GM13977 (cell line): ENCODE results near the gene DYNLL2.

Source experiments
- DNase-seq: peaks from one replicate; pipeline ENCODE4 v3.0.0; 2012; ENCODE audit warnings: low spot score
- in situ Hi-C: fragments of 300-500 bp; cut with MboI; formaldehyde crosslinking; loops from one replicate; pipeline ENCODE4 v1.12.0; 2022; ENCODE audit warnings: low sequenced_read_pairs, low pct_unique_long_range_greater_than_20kb, mixed read lengths, inconsistent platforms; ENCODE audit not compliant: unreplicated experiment
- TF ChIP-seq, protein P1 (sequence below): IDR thresholded peaks from 2 replicates; pipeline ENCODE4 v1.5.1; 2012; ENCODE audit warnings: mild to moderate bottlenecking, control low read depth; ENCODE audit not compliant: insufficient read depth; ENCODE audit errors: extremely low read depth, missing control alignments

Gene DYNLL2

DNA sequence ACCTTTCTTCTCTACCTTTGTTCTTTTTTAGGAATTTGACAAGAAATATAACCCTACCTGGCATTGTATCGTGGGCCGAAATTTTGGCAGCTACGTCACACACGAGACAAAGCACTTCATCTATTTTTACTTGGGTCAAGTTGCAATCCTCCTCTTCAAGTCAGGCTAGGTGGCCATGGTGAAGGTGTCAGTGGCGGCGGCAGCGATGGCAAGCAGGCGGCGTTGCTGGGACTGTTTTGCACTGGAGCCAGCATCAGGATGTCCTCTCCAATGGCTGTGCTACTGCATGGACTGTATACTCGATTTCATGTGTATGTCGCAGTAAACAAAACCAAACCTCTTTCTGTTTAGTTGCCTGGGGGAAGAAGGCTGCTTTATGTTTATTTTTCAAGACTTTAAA is 5.9 kb downstream of the DYNLL2 start:
- in situ Hi-C loops, result no loop called here
- no peak for DNase-seq
- TF ChIP-seq, protein P1, sequence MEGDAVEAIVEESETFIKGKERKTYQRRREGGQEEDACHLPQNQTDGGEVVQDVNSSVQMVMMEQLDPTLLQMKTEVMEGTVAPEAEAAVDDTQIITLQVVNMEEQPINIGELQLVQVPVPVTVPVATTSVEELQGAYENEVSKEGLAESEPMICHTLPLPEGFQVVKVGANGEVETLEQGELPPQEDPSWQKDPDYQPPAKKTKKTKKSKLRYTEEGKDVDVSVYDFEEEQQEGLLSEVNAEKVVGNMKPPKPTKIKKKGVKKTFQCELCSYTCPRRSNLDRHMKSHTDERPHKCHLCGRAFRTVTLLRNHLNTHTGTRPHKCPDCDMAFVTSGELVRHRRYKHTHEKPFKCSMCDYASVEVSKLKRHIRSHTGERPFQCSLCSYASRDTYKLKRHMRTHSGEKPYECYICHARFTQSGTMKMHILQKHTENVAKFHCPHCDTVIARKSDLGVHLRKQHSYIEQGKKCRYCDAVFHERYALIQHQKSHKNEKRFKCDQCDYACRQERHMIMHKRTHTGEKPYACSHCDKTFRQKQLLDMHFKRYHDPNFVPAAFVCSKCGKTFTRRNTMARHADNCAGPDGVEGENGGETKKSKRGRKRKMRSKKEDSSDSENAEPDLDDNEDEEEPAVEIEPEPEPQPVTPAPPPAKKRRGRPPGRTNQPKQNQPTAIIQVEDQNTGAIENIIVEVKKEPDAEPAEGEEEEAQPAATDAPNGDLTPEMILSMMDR, result no peak

DNA sequence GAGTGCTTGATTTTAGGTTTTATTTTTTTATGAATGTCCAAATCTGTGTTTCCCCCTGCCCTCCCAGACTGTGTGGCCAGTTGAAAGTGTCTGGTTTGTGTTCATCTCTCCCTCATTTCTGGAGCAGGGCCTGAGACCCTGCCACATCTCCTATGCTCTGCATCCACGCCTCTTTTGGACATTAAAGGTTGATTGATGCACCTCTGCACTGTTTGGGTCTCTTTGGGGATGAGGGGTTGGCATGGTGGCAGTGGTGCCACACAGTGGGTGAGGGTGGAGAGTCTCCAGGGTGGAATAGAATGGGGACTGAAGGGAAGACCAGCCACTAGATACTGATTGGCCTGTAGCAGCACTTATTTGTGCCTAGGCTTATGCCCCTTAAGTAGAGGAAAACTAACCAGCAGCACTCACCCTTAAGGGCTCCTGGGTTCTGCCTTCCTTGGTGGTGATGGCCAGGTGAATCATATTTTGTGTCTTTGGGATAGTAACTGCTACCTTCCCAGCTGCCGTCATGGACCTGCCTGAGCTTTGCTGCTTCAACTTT is 7.9 kb downstream of the DYNLL2 start:
- TF ChIP-seq, protein P1, result no peak
- in situ Hi-C loops, result no loop called here
- no peak for DNase-seq

DNA sequence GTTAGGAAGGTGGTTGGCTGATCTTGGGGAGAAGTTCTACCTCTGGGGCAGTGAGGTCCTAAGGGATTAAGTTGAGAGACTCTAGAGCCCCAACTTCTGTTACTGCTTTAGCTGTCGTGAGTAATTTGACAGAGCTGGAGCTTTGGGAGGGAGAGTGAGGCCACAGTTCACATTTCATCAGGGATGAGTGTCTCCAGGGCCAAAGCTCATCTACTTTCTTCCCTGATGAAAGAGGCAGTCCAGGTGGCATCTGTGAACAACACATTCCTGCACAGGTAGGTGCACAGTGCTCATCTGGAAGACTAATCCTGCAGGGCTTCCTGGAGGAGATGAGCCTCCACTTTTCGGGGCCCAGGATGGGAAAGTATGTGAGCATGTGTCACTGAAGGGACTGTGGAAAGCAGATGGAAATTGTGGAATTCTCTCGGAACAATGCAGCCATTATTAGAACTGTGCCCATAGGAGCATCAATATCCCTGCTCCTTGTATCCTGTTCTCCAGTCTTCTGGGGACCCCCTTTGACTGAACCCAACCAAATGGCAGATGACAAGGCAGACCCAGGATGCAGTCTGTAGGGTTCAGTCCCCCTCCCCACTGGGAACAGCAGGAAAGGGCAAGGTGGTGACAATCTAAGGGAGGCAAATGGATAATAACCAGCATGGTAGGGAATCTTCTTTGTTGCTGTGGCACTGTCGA is 9.0 kb downstream of the DYNLL2 start:
- no peak for DNase-seq
- in situ Hi-C loops, result no loop called here
- TF ChIP-seq, protein P1, result no peak

DNA sequence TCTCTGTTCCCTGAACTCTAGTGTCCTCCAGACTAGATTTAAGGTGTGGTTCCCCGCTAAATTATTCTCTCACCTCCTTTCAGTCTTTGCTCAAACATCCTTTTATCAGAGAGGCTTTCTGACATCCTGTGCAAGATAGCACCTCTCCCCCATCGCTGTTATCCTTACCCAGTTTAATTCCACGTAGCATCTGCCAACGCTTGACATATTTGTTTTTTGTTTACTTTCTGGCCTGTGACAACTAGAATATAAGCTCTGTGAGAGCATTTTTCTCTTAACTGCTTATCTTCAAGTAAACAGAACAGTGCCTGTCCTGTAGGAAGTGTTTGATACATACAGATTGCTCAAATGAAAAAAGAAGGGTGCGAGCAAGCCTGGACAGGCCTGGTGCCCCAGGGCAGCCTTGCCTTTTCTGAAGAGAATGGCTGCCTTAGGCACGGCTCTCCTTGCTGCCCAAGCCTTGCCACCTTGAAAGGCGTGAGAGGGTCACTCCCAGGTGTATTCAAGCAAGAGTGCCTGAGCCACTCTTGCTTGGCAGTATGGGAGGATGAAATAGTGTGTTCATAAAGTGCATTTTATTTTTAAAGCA is 9.7 kb downstream of the DYNLL2 start:
- TF ChIP-seq, protein P1, result no peak
- in situ Hi-C loops, result no loop called here
- DNase-seq, result no peak

DNA sequence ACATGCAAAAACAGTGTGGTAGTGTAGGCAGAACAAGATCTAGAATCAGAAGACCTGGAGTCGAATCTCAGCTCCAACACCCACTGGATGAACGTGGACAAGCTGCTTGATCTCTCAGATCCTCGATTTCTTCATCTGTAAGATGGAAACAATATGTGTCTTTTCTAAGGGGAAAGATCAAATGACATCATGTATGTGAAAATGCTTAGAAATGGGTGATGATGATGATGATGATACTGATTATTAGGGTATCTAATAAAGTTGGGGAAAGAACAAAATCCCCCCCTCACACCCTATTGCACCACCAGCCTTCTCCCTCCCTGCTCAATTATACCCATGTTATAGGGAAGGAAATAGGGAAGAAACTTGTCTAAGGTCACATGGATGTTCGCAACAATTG is 10.9 kb downstream of the DYNLL2 start:
- TF ChIP-seq, protein P1, result no peak
- DNase-seq, result no peak
- in situ Hi-C loops, result no loop called here

DNA sequence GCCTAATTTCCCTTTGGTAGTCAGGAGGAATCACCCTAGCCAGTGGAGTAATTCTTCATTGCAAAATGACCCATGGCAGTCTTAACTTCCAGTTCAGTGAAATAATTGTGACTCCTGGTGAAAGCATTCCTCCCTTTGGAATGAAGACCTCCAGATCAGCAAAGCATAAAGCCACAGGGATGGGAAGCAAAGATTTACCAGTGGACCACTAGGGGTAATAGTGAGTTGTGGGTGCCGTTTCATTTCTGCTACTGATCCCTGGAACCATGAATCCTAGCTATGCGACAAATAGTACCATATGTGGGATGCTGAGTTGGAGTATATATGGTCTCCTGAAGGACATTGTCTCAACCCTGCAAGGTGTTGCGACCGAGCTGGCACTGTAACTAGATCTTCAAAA is 13.7 kb downstream of the DYNLL2 start:
- TF ChIP-seq, protein P1, result no peak
- in situ Hi-C loops, result no loop called here
- no peak for DNase-seq
